Measurements from ENCODE around the gene LMTK3. TPM values are rescaled to one million over a fixed set of nuclear protein-coding genes. Genes with fewer than 3 reads are reported as not detected.
"Not testable (repeated sequence)": the region's sequence is repeated elsewhere in the genome, so short reads cannot be mapped to it uniquely, and the experiment has no call there.

LMTK3 gene
- polyA plus RNA-seq, 1 donor (not counting 4 experiments of a cell fraction or from before 2014, with no cell fraction given): 0.51 TPM

- Histone ChIP-seq H3K27ac (ENCODE audit: control insufficient read depth, insufficient read depth, low read length) (no peak overlapping the region), H3K9ac (ENCODE audit: control insufficient read depth, extremely low read depth, insufficient read depth, low read length) (no peak overlapping the region), H3K4me3 (ENCODE audit: control insufficient read depth in 2 of 3, extremely low read depth in 1 of 3, insufficient read depth in 2 of 3, low read depth in 1 of 3, low read length in 3 of 3) (no peak overlapping the region), H4K20me1 (ENCODE audit: control insufficient read depth, extremely low read depth, insufficient read depth, low read length) (no peaks in the 10 kb centered on the region), H3K9me1 (ENCODE audit: control insufficient read depth, extremely low read depth, insufficient read depth, low read length) (no peaks in the 10 kb centered on the region), H3K36me3 (ENCODE audit: control insufficient read depth in 2 of 2, extremely low read depth in 1 of 2, insufficient read depth in 2 of 2, low read length in 2 of 2) (no peaks in the 10 kb centered on the region), H3K4me2 (ENCODE audit: control insufficient read depth, extremely low read depth, insufficient read depth, low read depth, low read length) (no peak overlapping the region), H3K79me2 (ENCODE audit: control insufficient read depth, insufficient read depth, low read length) (no peaks in the 10 kb centered on the region), H2AFZ (ENCODE audit: control insufficient read depth, low read length) (no peak overlapping the region), H3K4me1 (ENCODE audit: control insufficient read depth, extremely low read depth, insufficient read depth, low read length) (peaks cover 12% of the 10 kb centered on the region), H3K27me3 (ENCODE audit: control insufficient read depth, extremely low read depth, insufficient read depth, low read length) (no peaks in the 10 kb centered on the region), H3K9me3 (ENCODE audit: control insufficient read depth, low read depth, low read length) (no peaks in the 10 kb centered on the region)
- FAIRE-seq (no peak), DNase-seq (ENCODE audit: low read depth, low spot score) (no peak)
- dilution Hi-C loops (cut with MboI; ENCODE audit: extremely low pct_ligation_motif_present, low sequenced_read_pairs): no loop called here
- TF ChIP-seq CTCF (optimal IDR thresholded peaks at IDR 0.05 in 1 of 3, IDR thresholded peaks at IDR 0.05 in 1 of 3, conservative IDR thresholded peaks at IDR 0.05 in 1 of 3; ENCODE audit: extremely low read depth in 1 of 3, insufficient read depth in 2 of 3, low read length in 3 of 3) (no peak), EZH2 (IDR thresholded peaks at IDR 0.05; ENCODE audit: low read length) (no peak)
Measured at GRCh38 chr19:48540110-48540509, 28.5 kb upstream of the LMTK3 start.

- Histone ChIP-seq H3K9me1 (ENCODE audit: control insufficient read depth, extremely low read depth, insufficient read depth, low read length) (no peaks in the 10 kb centered on the region), H3K36me3 (ENCODE audit: control insufficient read depth in 2 of 2, extremely low read depth in 1 of 2, insufficient read depth in 2 of 2, low read length in 2 of 2) (no peaks in the 10 kb centered on the region), H3K27ac (ENCODE audit: control insufficient read depth, insufficient read depth, low read length) (no peak overlapping the region), H3K79me2 (ENCODE audit: control insufficient read depth, insufficient read depth, low read length) (no peaks in the 10 kb centered on the region), H3K4me3 (ENCODE audit: control insufficient read depth in 2 of 3, extremely low read depth in 1 of 3, insufficient read depth in 2 of 3, low read depth in 1 of 3, low read length in 3 of 3) (no peak overlapping the region), H3K9me3 (ENCODE audit: control insufficient read depth, low read depth, low read length) (no peaks in the 10 kb centered on the region), H3K9ac (ENCODE audit: control insufficient read depth, extremely low read depth, insufficient read depth, low read length) (no peak overlapping the region), H3K4me2 (ENCODE audit: control insufficient read depth, extremely low read depth, insufficient read depth, low read depth, low read length) (no peak overlapping the region), H2AFZ (ENCODE audit: control insufficient read depth, low read length) (no peak overlapping the region), H3K4me1 (ENCODE audit: control insufficient read depth, extremely low read depth, insufficient read depth, low read length) (peaks cover 12% of the 10 kb centered on the region), H3K27me3 (ENCODE audit: control insufficient read depth, extremely low read depth, insufficient read depth, low read length) (no peaks in the 10 kb centered on the region), H4K20me1 (ENCODE audit: control insufficient read depth, extremely low read depth, insufficient read depth, low read length) (no peaks in the 10 kb centered on the region)
- DNase-seq (ENCODE audit: low read depth, low spot score) (no peak), FAIRE-seq (peak; percentile 39)
- dilution Hi-C loops (cut with MboI; ENCODE audit: extremely low pct_ligation_motif_present, low sequenced_read_pairs): no loop called here
- TF ChIP-seq CTCF (optimal IDR thresholded peaks at IDR 0.05 in 1 of 3, IDR thresholded peaks at IDR 0.05 in 1 of 3, conservative IDR thresholded peaks at IDR 0.05 in 1 of 3; ENCODE audit: extremely low read depth in 1 of 3, insufficient read depth in 2 of 3, low read length in 3 of 3): no peak
- no peak for TF ChIP-seq EZH2 (IDR thresholded peaks at IDR 0.05; ENCODE audit: low read length)
Measured at GRCh38 chr19:48539503-48540096, 28.0 kb upstream of the LMTK3 start.

- H3K4me3 ChIP-seq (ENCODE audit: control insufficient read depth in 2 of 3, extremely low read depth in 1 of 3, insufficient read depth in 2 of 3, low read depth in 1 of 3, low read length in 3 of 3); H3K9me3 ChIP-seq (ENCODE audit: control insufficient read depth, low read depth, low read length); dilution Hi-C loops (cut with MboI; ENCODE audit: extremely low pct_ligation_motif_present, low sequenced_read_pairs); H3K9ac ChIP-seq (ENCODE audit: control insufficient read depth, extremely low read depth, insufficient read depth, low read length); DNase-seq (ENCODE audit: low read depth, low spot score); H2AFZ ChIP-seq (ENCODE audit: control insufficient read depth, low read length); H3K27me3 ChIP-seq (ENCODE audit: control insufficient read depth, extremely low read depth, insufficient read depth, low read length); FAIRE-seq; H3K4me1 ChIP-seq (ENCODE audit: control insufficient read depth, extremely low read depth, insufficient read depth, low read length); H3K79me2 ChIP-seq (ENCODE audit: control insufficient read depth, insufficient read depth, low read length); H4K20me1 ChIP-seq (ENCODE audit: control insufficient read depth, extremely low read depth, insufficient read depth, low read length); H3K27ac ChIP-seq (ENCODE audit: control insufficient read depth, insufficient read depth, low read length); H3K36me3 ChIP-seq (ENCODE audit: control insufficient read depth in 2 of 2, extremely low read depth in 1 of 2, insufficient read depth in 2 of 2, low read length in 2 of 2); H3K4me2 ChIP-seq (ENCODE audit: control insufficient read depth, extremely low read depth, insufficient read depth, low read depth, low read length); H3K9me1 ChIP-seq (ENCODE audit: control insufficient read depth, extremely low read depth, insufficient read depth, low read length): not testable (repeated sequence)
Measured at GRCh38 chr19:48538057-48538456, 26.4 kb upstream of the LMTK3 start.

All from keratinocyte (primary cell).